Breast epithelium (tissue), 4 donors: Measurements from ENCODE around the gene IL21R. TPM values are rescaled to one million over a fixed set of nuclear protein-coding genes. Genes with fewer than 3 reads are reported as not detected.

Experiments
- DNase-seq, 2 donors: peaks; one replicate each; pipeline ENCODE4 v3.0.0-alpha.2; 2019; ENCODE audit warnings: low spot score in 2 of 2
- H3K27ac ChIP-seq, 2 donors: fragments of 200-600 bp; sonication (generic) in 1 of 2; one replicate each; pipeline ENCODE4 v1.5.1; 2016 to 2019; ENCODE audit warnings: mild to moderate bottlenecking in 1 of 2
- H3K27me3 ChIP-seq, 2 donors: fragments of 200-600 bp; sonication (generic) in 1 of 2; one replicate each; pipeline versions ENCODE4 v1.5.1 to v1.6.0; 2017 to 2019; ENCODE audit warnings: control low read depth in 1 of 2, mild to moderate bottlenecking in 1 of 2
- H3K36me3 ChIP-seq: fragments of 200-600 bp; one replicate; pipeline ENCODE4 v1.5.1; 2019
- H3K4me1 ChIP-seq, 2 donors: fragments of 200-600 bp; sonication (generic); one replicate each; pipeline ENCODE4 v1.5.1; 2016 to 2019; ENCODE audit warnings: control low read depth in 1 of 2
- H3K4me3 ChIP-seq, 3 donors: fragments of 200-600 bp; sonication (generic); 1 replicate in 2 of 3; 2 replicates in 1 of 3; pipeline ENCODE4 v1.5.1; 2016 to 2019; ENCODE audit warnings: mild to moderate bottlenecking in 3 of 3, moderate library complexity in 2 of 3
- H3K9me3 ChIP-seq, 2 donors: fragments of 200-600 bp; sonication (generic) in 1 of 2; one replicate each; pipeline ENCODE4 v1.5.1; 2016 to 2019; ENCODE audit warnings: control low read depth in 1 of 2
- CTCF ChIP-seq, 3 donors: fragments of 450-650 bp; IDR thresholded peaks; one replicate each; pipeline ENCODE4 v1.5.1; 2016 to 2017; ENCODE audit warnings: antibody characterized with exemption in 3 of 3, mild to moderate bottlenecking in 3 of 3, moderate library complexity in 3 of 3
- POLR2A ChIP-seq: fragments of 450-650 bp; IDR thresholded peaks from one replicate; pipeline ENCODE4 v1.6.1; 2016; ENCODE audit warnings: antibody characterized with exemption, mild to moderate bottlenecking, moderate library complexity
- POLR2AphosphoS5 ChIP-seq, 3 donors: sonication (generic); formaldehyde crosslinking; IDR thresholded peaks; one replicate each; pipeline ENCODE4 v1.6.1; 2017; ENCODE audit warnings: antibody characterized with exemption in 3 of 3
- intact Hi-C: fragments of 100-400 bp; cut with DNase I; formaldehyde crosslinking; loops from one replicate; pipeline ENCODE4 v1.15.1; 2023; ENCODE audit warnings: low total_unique reads
- total RNA-seq, 3 donors: library from RNA; depleted of rRNA; stranded (reverse); fragments of >200 nt; gene quantifications; one replicate each; pipeline ENCODE4 v1.1.0, GENCODE V29; 2016

Gene IL21R
- total RNA-seq, 3 donors from 2014 or later: 0.16 to 0.33 TPM; not detected in 1

DNA sequence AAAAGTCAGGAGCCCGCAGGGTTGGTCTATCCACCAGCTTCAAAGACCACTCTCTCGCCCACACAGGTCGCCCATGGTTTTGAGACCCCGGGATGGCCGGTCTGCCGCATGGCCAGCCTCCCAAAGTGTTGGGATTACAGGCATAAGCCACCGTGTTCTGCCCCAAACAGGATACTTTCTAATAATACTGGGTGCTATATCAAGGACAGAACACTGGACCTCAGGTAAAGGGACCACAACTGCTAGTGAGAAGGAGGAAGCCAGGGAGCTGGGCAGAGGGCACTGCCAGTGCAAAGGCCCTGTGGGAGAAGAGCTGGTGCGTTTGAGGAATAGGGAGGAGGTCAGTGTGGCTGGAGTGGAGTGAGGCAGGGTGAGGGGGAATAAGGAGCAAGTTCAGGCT is 34.1 kb downstream of the IL21R start:
- H3K9me3 ChIP-seq: no peaks in the 10 kb centered on the region
- DNase-seq: no peak
- TF ChIP-seq POLR2A (no peak), CTCF (IDR thresholded peaks at IDR 0.05) (no peak), POLR2AphosphoS5 (IDR thresholded peaks at IDR 0.05) (no peak)
- no peaks in the 10 kb centered on the region for H3K36me3 ChIP-seq
- intact Hi-C loops: no loop called here
- no peaks in the 10 kb centered on the region for H3K4me1 ChIP-seq
- no peak overlapping the region for H3K4me3 ChIP-seq
- no peak overlapping the region for H3K27ac ChIP-seq
- peaks cover 0 to 8% of the 10 kb centered on the region in 2 donors for H3K27me3 ChIP-seq

DNA sequence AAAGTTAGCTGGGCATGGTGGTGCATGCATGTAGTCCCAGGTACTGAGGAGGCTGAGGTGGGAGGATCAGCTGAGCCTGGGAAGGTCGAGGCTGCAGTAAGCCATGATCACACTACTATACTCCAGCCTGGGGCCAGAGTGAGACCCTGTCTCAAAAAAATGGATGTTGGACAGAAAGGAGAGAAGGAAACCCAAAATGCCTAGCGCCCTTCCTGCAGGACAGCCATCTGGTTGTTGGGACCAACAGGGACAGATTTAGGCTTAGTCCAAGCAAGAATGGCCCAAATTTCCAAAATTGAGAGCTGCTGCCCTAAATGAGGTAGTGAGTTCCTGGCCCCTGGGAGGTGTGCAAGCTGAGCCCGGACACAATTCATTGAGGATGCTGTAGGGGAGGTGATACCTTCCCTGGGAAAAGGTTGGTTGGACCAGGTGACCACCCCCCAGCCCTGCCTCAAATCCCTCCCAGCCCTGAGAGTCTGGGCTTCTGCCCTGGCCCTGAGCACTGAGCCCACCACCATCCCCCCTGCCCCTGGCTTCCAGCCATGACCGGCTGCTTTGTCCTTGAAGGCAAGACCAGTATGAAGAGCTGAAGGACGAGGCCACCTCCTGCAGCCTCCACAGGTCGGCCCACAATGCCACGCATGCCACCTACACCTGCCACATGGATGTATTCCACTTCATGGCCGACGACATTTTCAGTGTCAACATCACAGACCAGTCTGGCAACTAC is 35.1 kb downstream of the IL21R start:
- Histone ChIP-seq H3K27ac (no peak overlapping the region), H3K4me1 (no peaks in the 10 kb centered on the region), H3K9me3 (no peaks in the 10 kb centered on the region), H3K27me3 (peaks cover 0 to 1% of the 10 kb centered on the region in 2 donors), H3K36me3 (no peaks in the 10 kb centered on the region), H3K4me3 (no peak overlapping the region)
- intact Hi-C loops: no loop called here
- TF ChIP-seq POLR2AphosphoS5 (IDR thresholded peaks at IDR 0.05) (no peak), POLR2A (no peak), CTCF (IDR thresholded peaks at IDR 0.05) (no peak)
- DNase-seq: no peak

DNA sequence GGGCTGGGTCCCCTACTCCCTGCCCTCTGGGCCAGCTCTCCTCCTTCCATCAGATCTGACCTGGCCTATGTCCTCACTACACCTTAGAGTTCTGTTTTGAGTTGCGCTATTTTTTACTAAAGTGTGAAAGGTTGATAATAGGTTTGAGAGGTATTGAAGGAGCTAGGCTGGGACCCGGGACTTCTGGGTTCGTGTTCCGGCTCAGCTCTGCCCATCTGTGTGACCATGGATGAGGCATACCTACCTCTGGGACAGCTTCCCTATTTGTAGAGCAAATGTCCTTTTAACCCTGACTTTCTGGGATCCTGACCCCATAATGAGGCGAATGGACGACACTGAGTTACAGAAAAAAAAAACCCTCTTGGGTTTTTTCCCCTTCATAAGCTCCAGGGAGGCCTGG is 36.0 kb downstream of the IL21R start:
- no peaks in the 10 kb centered on the region for H3K27me3 ChIP-seq
- H3K9me3 ChIP-seq: no peaks in the 10 kb centered on the region
- H3K4me1 ChIP-seq: no peaks in the 10 kb centered on the region
- no peaks in the 10 kb centered on the region for H3K36me3 ChIP-seq
- H3K27ac ChIP-seq: no peak overlapping the region
- no peak overlapping the region for H3K4me3 ChIP-seq
- intact Hi-C loops: no loop called here
- no peak for DNase-seq
- TF ChIP-seq POLR2A (no peak), CTCF (IDR thresholded peaks at IDR 0.05) (no peak), POLR2AphosphoS5 (IDR thresholded peaks at IDR 0.05) (no peak)

GRCh38 chr16:27439271-27440018 is 37.5 kb downstream of the IL21R start:
- TF ChIP-seq CTCF (IDR thresholded peaks at IDR 0.05) (no peak), POLR2A (no peak), POLR2AphosphoS5 (IDR thresholded peaks at IDR 0.05) (no peak)
- intact Hi-C loops: no loop called here

DNA sequence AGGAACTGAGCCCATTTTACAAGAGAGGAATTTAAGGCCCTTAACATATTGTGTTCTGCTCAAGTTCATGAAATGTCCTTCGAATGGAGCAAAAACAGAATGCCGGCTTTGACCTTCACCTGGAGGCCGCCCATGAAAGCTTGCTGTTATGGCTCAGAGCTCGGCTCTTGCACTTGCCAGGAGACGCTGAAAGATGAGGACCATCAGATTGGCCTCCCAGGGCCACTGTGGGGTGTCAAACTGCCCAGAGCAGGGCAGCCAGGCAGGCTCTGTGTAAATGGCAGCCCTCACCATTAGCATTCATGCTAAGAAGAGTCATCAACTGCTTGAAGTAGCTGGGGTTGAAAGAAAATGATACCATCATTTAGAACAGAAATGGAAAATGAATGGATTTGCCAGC is 39.3 kb downstream of the IL21R start:
- no peaks in the 10 kb centered on the region for H3K36me3 ChIP-seq

More at GRCh38 chr16:27439271-27440018, 37.5 kb downstream of the IL21R start:
- peaks cover 3 to 7% of the 10 kb centered on the region in 2 donors for H3K9me3 ChIP-seq
- H3K4me1 ChIP-seq: no peaks in the 10 kb centered on the region
- H3K36me3 ChIP-seq: no peaks in the 10 kb centered on the region
- DNase-seq: no peak
- H3K27ac ChIP-seq: no peak overlapping the region
- H3K4me3 ChIP-seq: no peak overlapping the region
- H3K27me3 ChIP-seq: no peaks in the 10 kb centered on the region

More for the DNA sequence above, 39.3 kb downstream of the IL21R start:
- Histone ChIP-seq H3K9me3 (peaks cover 14 to 16% of the 10 kb centered on the region in 2 donors), H3K27me3 (peaks cover 0 to 5% of the 10 kb centered on the region in 2 donors), H3K27ac (no peak overlapping the region), H3K4me3 (no peak overlapping the region), H3K4me1 (no peaks in the 10 kb centered on the region)
- intact Hi-C loops: no loop called here
- TF ChIP-seq CTCF (IDR thresholded peaks at IDR 0.05) (no peak), POLR2A (no peak), POLR2AphosphoS5 (IDR thresholded peaks at IDR 0.05) (no peak)
- no peak for DNase-seq
